CD4-positive, CD25-positive, alpha-beta regulatory T cell (primary cell): Measurements from ENCODE around the gene LEKR1. TPM values are rescaled to one million over a fixed set of nuclear protein-coding genes. Genes with fewer than 3 reads are reported as not detected.
A peak's percentile ranks its signal among the peaks of the same experiment; 100 is the strongest.
"Not testable (repeated sequence)": the region's sequence is repeated elsewhere in the genome, so short reads cannot be mapped to it uniquely, and the experiment has no call there.

Source experiments
- ATAC-seq, 2 donors: fragments of 150-1000 bp; cut with Tn5 transposase; one replicate each; pipeline ENCODE4 v1.10.0; 2021; ENCODE audit warnings: low read depth in 2 of 2, moderate number of reproducible peaks in 2 of 2, moderate library complexity in 1 of 2
- DNase-seq, 3 donors: peaks; one replicate each; pipeline versions ENCODE4 v3.0.0 to v3.0.0-alpha.2; 2012 to 2022; ENCODE audit warnings: mixed read lengths in 1 of 3
- H3K27ac ChIP-seq: one replicate; pipeline ENCODE4 v1.7.0; 2013; ENCODE audit warnings: mild to moderate bottlenecking, low read length; ENCODE audit not compliant: insufficient read depth, poor library complexity, severe bottlenecking
- H3K27me3 ChIP-seq: one replicate; pipeline ENCODE4 v1.7.0; 2013; ENCODE audit warnings: low read length; ENCODE audit not compliant: control insufficient read depth, insufficient read depth
- H3K36me3 ChIP-seq: one replicate; pipeline ENCODE4 v1.7.0; 2013; ENCODE audit warnings: mild to moderate bottlenecking, low read length, moderate library complexity; ENCODE audit not compliant: control insufficient read depth, insufficient read depth
- H3K4me1 ChIP-seq: 2 replicates; pipeline ENCODE4 v1.7.0; 2013; ENCODE audit warnings: mild to moderate bottlenecking, low read length; ENCODE audit not compliant: insufficient read depth, control insufficient read depth, poor library complexity, severe bottlenecking
- H3K4me3 ChIP-seq: one replicate; pipeline ENCODE4 v1.7.0; 2013; ENCODE audit warnings: low read depth, mild to moderate bottlenecking, low read length, moderate library complexity
- H3K9me3 ChIP-seq, 2 experiments: 1 replicate in 1 of 2; 2 replicates in 1 of 2; pipeline ENCODE4 v1.7.0; 2013; ENCODE audit warnings: low read length in 2 of 2, mild to moderate bottlenecking in 1 of 2, moderate library complexity in 1 of 2; ENCODE audit not compliant: control insufficient read depth in 2 of 2
- H3K27ac Mint-ChIP-seq, 3 donors: one replicate each; pipeline ENCODE4 v1.8.0; 2020 to 2022; ENCODE audit warnings: mild to moderate bottlenecking in 3 of 3, mixed read lengths in 3 of 3, moderate library complexity in 2 of 3
- H3K27me3 Mint-ChIP-seq: one replicate; pipeline ENCODE4 v1.8.0; 2022; ENCODE audit warnings: mild to moderate bottlenecking, mixed read lengths
- H3K36me3 Mint-ChIP-seq: one replicate; pipeline ENCODE4 v1.8.0; 2020; ENCODE audit warnings: mixed read lengths
- H3K4me1 Mint-ChIP-seq, 4 donors: one replicate each; pipeline ENCODE4 v1.8.0; 2020 to 2022; ENCODE audit warnings: mixed read lengths in 4 of 4, mild to moderate bottlenecking in 1 of 4
- H3K4me3 Mint-ChIP-seq, 4 donors: one replicate each; pipeline ENCODE4 v1.8.0; 2020 to 2022; ENCODE audit warnings: mild to moderate bottlenecking in 4 of 4, mixed read lengths in 4 of 4, moderate library complexity in 3 of 4
- H3K9me3 Mint-ChIP-seq, 7 donors: one replicate each; pipeline ENCODE4 v1.8.0; 2020 to 2022; ENCODE audit warnings: mixed read lengths in 7 of 7, mild to moderate bottlenecking in 3 of 7, moderate library complexity in 2 of 7
- polyA plus RNA-seq, 4 donors: library from polyadenylated mRNA; unstranded; fragments of 300-500 nt; fragmentation: Illumina TruSeq; gene quantifications; one replicate each; pipeline ENCODE4 v1.2.3, GENCODE V29; 2021
- total RNA-seq: library from RNA; stranded (reverse); gene quantifications from one replicate; pipeline ENCODE4 v1.2.3, GENCODE V29; 2022

Gene LEKR1
- total and polyA plus RNA-seq, 5 donors from 2014 or later: 0.44 to 2.4 (median 0.99) TPM

GRCh38 chr3:156818273-156818651 lies 7.9 kb upstream of the LEKR1 start:
- Histone ChIP-seq H3K27ac (no peak overlapping the region), H3K9me3 (no peaks in the 10 kb centered on the region), H3K36me3 (no peaks in the 10 kb centered on the region), H3K4me1 (peaks cover 31% of the 10 kb centered on the region), H3K27me3 (no peaks in the 10 kb centered on the region), H3K4me3 (peak overlapping the region; percentile 96)
- Mint-ChIP-seq H3K27ac (peak overlapping the region; percentile 75 to 98 (median 94)), H3K27me3 (no peaks in the 10 kb centered on the region), H3K4me3 (peak overlapping the region; percentile 93 to 99 (median 98)), H3K36me3 (no peaks in the 10 kb centered on the region), H3K9me3 (no peaks in the 10 kb centered on the region), H3K4me1 (peaks cover 24 to 44% (median 32%) of the 10 kb centered on the region in 4 donors)
- DNase-seq: peak in 1 of 3 donors; percentile 42
- ATAC-seq: no peak

- Histone ChIP-seq H3K27ac (no peak overlapping the region), H3K4me1 (peaks cover 24% of the 10 kb centered on the region), H3K27me3 (no peaks in the 10 kb centered on the region), H3K4me3 (no peak overlapping the region), H3K36me3 (no peaks in the 10 kb centered on the region), H3K9me3 (no peaks in the 10 kb centered on the region)
- peak overlapping the region in 3 of 4 donors; percentile 44 to 51 (median 51) for H3K4me3 Mint-ChIP-seq
- H3K27ac Mint-ChIP-seq: peak overlapping the region in 2 of 3 donors; percentile 66 to 82
- peaks cover 18 to 38% (median 28%) of the 10 kb centered on the region in 4 donors for H3K4me1 Mint-ChIP-seq
- ATAC-seq: no peak
- no peaks in the 10 kb centered on the region for H3K36me3 Mint-ChIP-seq
- no peaks in the 10 kb centered on the region for H3K27me3 Mint-ChIP-seq
- H3K9me3 Mint-ChIP-seq: no peaks in the 10 kb centered on the region
- DNase-seq: peak in 1 of 3 donors; percentile 32
These were observed 7.3 kb upstream of the LEKR1 start for GRCh38 chr3:156818890-156819289.

GRCh38 chr3:156819842-156820691 lies 6.1 kb upstream of the LEKR1 start:
- Histone ChIP-seq H3K27ac (no peak overlapping the region), H3K27me3 (no peaks in the 10 kb centered on the region), H3K4me1 (peaks cover 24% of the 10 kb centered on the region), H3K9me3 (no peaks in the 10 kb centered on the region), H3K36me3 (no peaks in the 10 kb centered on the region), H3K4me3 (no peak overlapping the region)
- ATAC-seq (no peak), DNase-seq (peak in 1 of 3 donors; percentile 22)
- Mint-ChIP-seq H3K9me3 (no peaks in the 10 kb centered on the region), H3K27me3 (no peaks in the 10 kb centered on the region), H3K36me3 (no peaks in the 10 kb centered on the region), H3K4me1 (peaks cover 13 to 34% (median 28%) of the 10 kb centered on the region in 4 donors), H3K27ac (no peak overlapping the region), H3K4me3 (peak overlapping the region in 2 of 4 donors; percentile 58 to 61)

- Mint-ChIP-seq H3K36me3 (no peaks in the 10 kb centered on the region), H3K9me3 (no peaks in the 10 kb centered on the region), H3K27me3 (no peaks in the 10 kb centered on the region), H3K4me1 (peaks cover 13 to 32% (median 26%) of the 10 kb centered on the region in 4 donors), H3K27ac (no peak overlapping the region), H3K4me3 (peak overlapping the region in 2 of 4 donors; percentile 7 to 58)
- no peak overlapping the region for H3K27ac ChIP-seq
- H3K4me1 ChIP-seq: peaks cover 28% of the 10 kb centered on the region
- H3K4me3 ChIP-seq: no peak overlapping the region
- no peak for ATAC-seq
- peak in 1 of 3 donors; percentile 19 for DNase-seq
- no peaks in the 10 kb centered on the region for H3K9me3 ChIP-seq
- no peaks in the 10 kb centered on the region for H3K27me3 ChIP-seq
- H3K36me3 ChIP-seq: no peaks in the 10 kb centered on the region
These were observed 5.5 kb upstream of the LEKR1 start for GRCh38 chr3:156820692-156821080.

- H3K27me3 Mint-ChIP-seq, H3K9me3 Mint-ChIP-seq, ATAC-seq, H3K4me3 ChIP-seq, H3K27ac ChIP-seq, DNase-seq, H3K36me3 ChIP-seq, H3K27ac Mint-ChIP-seq, H3K36me3 Mint-ChIP-seq, H3K9me3 ChIP-seq, H3K27me3 ChIP-seq: not testable (repeated sequence)
- H3K4me1 ChIP-seq: peaks cover 25% of the 10 kb centered on the region
- H3K4me1 Mint-ChIP-seq: peaks cover 6 to 31% (median 26%) of the 10 kb centered on the region in 4 donors
- peak overlapping the region in 1 of 4 donors; percentile 81 for H3K4me3 Mint-ChIP-seq
These were observed 3.4 kb upstream of the LEKR1 start for GRCh38 chr3:156822626-156823260.

GRCh38 chr3:156825795-156826143 lies 384 bp upstream of the LEKR1 start:
- Mint-ChIP-seq H3K36me3 (no peaks in the 10 kb centered on the region), H3K27ac (peak overlapping the region; percentile 96 to 99 (median 97)), H3K9me3 (no peaks in the 10 kb centered on the region), H3K27me3 (peaks cover 4% of the 10 kb centered on the region), H3K4me1 (peaks cover 5 to 22% (median 16%) of the 10 kb centered on the region in 4 donors), H3K4me3 (peak overlapping the region; percentile 91 to 97 (median 93))
- ATAC-seq (peak; percentile 36 to 37), DNase-seq (no peak)
- Histone ChIP-seq H3K4me1 (peaks cover 18% of the 10 kb centered on the region), H3K27ac (peak overlapping the region; percentile 79), H3K9me3 (no peaks in the 10 kb centered on the region), H3K4me3 (peak overlapping the region; percentile 88), H3K27me3 (no peaks in the 10 kb centered on the region), H3K36me3 (no peaks in the 10 kb centered on the region)

- H3K27ac Mint-ChIP-seq: peak overlapping the region; percentile 96 to 99 (median 97)
- no peaks in the 10 kb centered on the region for H3K36me3 ChIP-seq
- H3K4me1 Mint-ChIP-seq: peaks cover 5 to 24% (median 15%) of the 10 kb centered on the region in 4 donors
- peak overlapping the region; percentile 91 to 97 (median 93) for H3K4me3 Mint-ChIP-seq
- no peaks in the 10 kb centered on the region for H3K9me3 ChIP-seq
- peak overlapping the region; percentile 79 for H3K27ac ChIP-seq
- H3K9me3 Mint-ChIP-seq: no peaks in the 10 kb centered on the region
- H3K27me3 Mint-ChIP-seq: peaks cover 4% of the 10 kb centered on the region
- no peaks in the 10 kb centered on the region for H3K27me3 ChIP-seq
- DNase-seq (peak in 2 of 3 donors; percentile 43 to 67), ATAC-seq (no peak)
- peaks cover 18% of the 10 kb centered on the region for H3K4me1 ChIP-seq
- peak overlapping the region; percentile 81 for H3K4me3 ChIP-seq
- no peaks in the 10 kb centered on the region for H3K36me3 Mint-ChIP-seq
These were observed 1.0 kb downstream of the LEKR1 start for GRCh38 chr3:156826896-156827882.
